ENCODE data around the gene DOCK4. TPM values are rescaled to one million over a fixed set of nuclear protein-coding genes. Genes with fewer than 3 reads are reported as not detected.

DOCK4 gene
- total and polyA plus RNA-seq, 2 of the 8 experiments (the other 6 are each of a cell fraction or from before 2014, with no cell fraction given) = 5.1 to 23.6 TPM

GRCh38 chr7:111858331-111858730 is 347.9 kb downstream of the DOCK4 start:
- no peak overlapping the region for H2AFZ ChIP-seq (ENCODE audit: low read length)
- H3K9ac ChIP-seq (replicated peaks in 1 of 4; ENCODE audit: extremely low read depth in 1 of 4, low read depth in 3 of 4, low read length in 3 of 4) = no peak overlapping the region
- no peak overlapping the region for H3K4ac ChIP-seq (replicated peaks; ENCODE audit: insufficient read length, low read depth, low read length)
- H2BK120ac ChIP-seq (replicated peaks; ENCODE audit: low read depth, low read length) = no peak overlapping the region
- peaks cover 2 to 5% (median 4%) of the 10 kb centered on the region in 4 experiments; a peak in 6 of 7 replicates for H3K4me1 ChIP-seq (replicated peaks in 1 of 4; ENCODE audit: control insufficient read depth in 3 of 4, insufficient read depth in 4 of 4, low read length in 3 of 4)
- no peak overlapping the region for H3K23ac ChIP-seq (ENCODE audit: insufficient read length)
- no peak overlapping the region for H2BK5ac ChIP-seq (ENCODE audit: low read depth, low read length)
- H3K14ac ChIP-seq (ENCODE audit: insufficient read length) = no peak overlapping the region
- H3K27me3 ChIP-seq (replicated peaks in 1 of 4; ENCODE audit: control insufficient read depth in 3 of 4, extremely low read depth in 1 of 4, insufficient read depth in 3 of 4, low read length in 3 of 4) = no peaks in the 10 kb centered on the region
- DNase-seq (ENCODE audit: low read depth in 1 of 2, low spot score in 2 of 2) (no peak), FAIRE-seq (no peak)
- H3K27ac ChIP-seq (ENCODE audit: low read depth, low read length) = no peak overlapping the region
- no peaks in the 10 kb centered on the region; the same call in 1 of the 2 replicates for H3K23me2 ChIP-seq (ENCODE audit: low read depth, low read length)
- no peak overlapping the region for H3K4me2 ChIP-seq (ENCODE audit: insufficient read depth in 1 of 2, low read depth in 2 of 2, low read length in 2 of 2)
- no peak overlapping the region for H4K5ac ChIP-seq (ENCODE audit: insufficient read length, low read depth, low read length)
- TF ChIP-seq PHF8 (conservative IDR thresholded peaks at IDR 0.05; ENCODE audit: low read depth, low read length) = no peak
- no peak for TF ChIP-seq JUN (IDR thresholded peaks at IDR 0.05; ENCODE audit: low read depth, low read length)
- TF ChIP-seq SIN3A (conservative IDR thresholded peaks at IDR 0.05 in 1 of 2, IDR thresholded peaks at IDR 0.05 in 1 of 2; ENCODE audit: low read depth in 1 of 2, low read length in 2 of 2) = no peak
- peak; percentile 25; the same call in 1 of the 2 replicates for TF ChIP-seq MAFK (IDR thresholded peaks at IDR 0.05; ENCODE audit: low read depth, low read length)
- TF ChIP-seq CBX8 (IDR thresholded peaks at IDR 0.05; ENCODE audit: borderline replicate concordance, low read depth, low read length) = no peak
- TF ChIP-seq CEBPB (IDR thresholded peaks at IDR 0.05; ENCODE audit: low read depth, low read length) = no peak
- ChIA-PET POLR2A (ENCODE audit: partially characterized antibody) (no interaction called here), CTCF (ENCODE audit: partially characterized antibody) (interaction anchor here (1.0 to 11.6 kb wide), 2 partner anchors 10 to 100 kb away, joined by 3 to 274 read pairs; no protein-coding TSS in a partner anchor)
- H3K56ac ChIP-seq (replicated peaks; ENCODE audit: insufficient read length, low read depth, low read length) = no peak overlapping the region
- no peaks in the 10 kb centered on the region for H3K79me1 ChIP-seq (ENCODE audit: low read depth, low read length)
- no peaks in the 10 kb centered on the region for H3K79me2 ChIP-seq (ENCODE audit: control insufficient read depth in 1 of 2, insufficient read depth in 2 of 2, low read length in 2 of 2)
- WGBS, 2 experiments (ENCODE audit: extremely low coverage in 1 of 2, insufficient coverage in 1 of 2, insufficient read length in 1 of 2, insufficient replicate concordance in 2 of 2, low coverage in 1 of 2, low lambda C conversion rate in 2 of 2, missing lambda C conversion rate in 1 of 2) = 95% methylated on average over 3 of the region's 3 CpGs; no CpG with 5 or more reads in 1 of the 2 experiments
- H2BK15ac ChIP-seq (ENCODE audit: low read length) = 0 out of 2 replicates have a peak overlapping the region, but pooled peaks have one; percentile 13
- no peak overlapping the region for H3K18ac ChIP-seq (ENCODE audit: extremely low read depth, low read length)
- H3K4me3 ChIP-seq (ENCODE audit: extremely low read depth in 1 of 4, insufficient read depth in 2 of 4, low read depth in 3 of 4, low read length in 4 of 4) = no peak overlapping the region
- 0 out of 2 replicates have a peak overlapping the region, but pooled peaks have one; percentile 18 for H2BK12ac ChIP-seq (ENCODE audit: low read depth, low read length)
- no peaks in the 10 kb centered on the region for H3K36me3 ChIP-seq (ENCODE audit: control insufficient read depth in 2 of 4, insufficient read depth in 4 of 4, low read length in 3 of 4)
- no peak overlapping the region for H4K8ac ChIP-seq (ENCODE audit: extremely low read depth, insufficient read depth, low read length)
- no peak overlapping the region for H2BK20ac ChIP-seq (ENCODE audit: low read length)
- H2AK5ac ChIP-seq (ENCODE audit: low read depth, low read length) = no peak overlapping the region
- no peaks in the 10 kb centered on the region for H3K9me3 ChIP-seq (ENCODE audit: insufficient read depth in 2 of 2, low read depth in 1 of 2, low read length in 1 of 2)
- no peaks in the 10 kb centered on the region for H4K20me1 ChIP-seq (replicated peaks in 1 of 2; ENCODE audit: control insufficient read depth in 1 of 2, insufficient read depth in 2 of 2, low read length in 2 of 2)
- no peak overlapping the region for H4K91ac ChIP-seq (replicated peaks; ENCODE audit: insufficient read length, low read length)

All from H1 (cell line).